Cardiac muscle cell (in vitro differentiated cells and primary cell): ENCODE data around the gene FBXO4. TPM values are rescaled to one million over a fixed set of nuclear protein-coding genes. Genes with fewer than 3 reads are reported as not detected.

Source experiments
- DNase-seq, 2 donors: peaks; one replicate each; pipeline versions ENCODE4 v3.0.0 to v3.0.0-alpha.2; 2010 to 2017; ENCODE audit warnings: low read depth in 1 of 2, low spot score in 1 of 2
- H3K27ac ChIP-seq: fragments of 200-600 bp; sonication (generic); 2 replicates; pipeline ENCODE4 v1.5.1; 2016
- H3K27me3 ChIP-seq: fragments of 200-600 bp; sonication (generic); 2 replicates; pipeline ENCODE4 v1.6.0; 2016; ENCODE audit warnings: control low read depth
- H3K36me3 ChIP-seq: fragments of 200-600 bp; sonication (generic); 2 replicates; pipeline ENCODE4 v1.5.1; 2016; ENCODE audit warnings: control low read depth
- H3K4me1 ChIP-seq: fragments of 200-600 bp; sonication (generic); 2 replicates; pipeline ENCODE4 v1.8.1; 2017; ENCODE audit warnings: low read depth, mild to moderate bottlenecking, mixed run types
- H3K4me3 ChIP-seq: fragments of 200-600 bp; sonication (generic); 2 replicates; pipeline ENCODE4 v1.5.1; 2016; ENCODE audit warnings: mild to moderate bottlenecking
- H3K9me3 ChIP-seq: fragments of 200-600 bp; sonication (generic); 2 replicates; pipeline ENCODE4 v1.5.1; 2017; ENCODE audit warnings: low read depth, mild to moderate bottlenecking, control low read depth
- polyA plus RNA-seq: library from polyadenylated mRNA; unstranded; fragments of >200 nt; fragmentation: Nextera tagmentation; extraction: Ambion mirVana; gene quantifications from 2 replicates; pipeline ENCODE4 v1.2.1, GENCODE V29; 2016
- total RNA-seq: library from RNA; depleted of rRNA; stranded (reverse); fragments of >200 nt; gene quantifications from 2 replicates; pipeline ENCODE4 v1.2.3, GENCODE V29; 2016
- TF ChIP-seq, protein P1 (sequence below): IDR thresholded peaks from 2 replicates; pipeline ENCODE4 v1.5.1; 2012; ENCODE audit warnings: low read depth, mild to moderate bottlenecking, low read length

The FBXO4 gene
- total and polyA plus RNA-seq, 2 experiments from 2014 or later = 2.1 to 7.1 TPM

DNA sequence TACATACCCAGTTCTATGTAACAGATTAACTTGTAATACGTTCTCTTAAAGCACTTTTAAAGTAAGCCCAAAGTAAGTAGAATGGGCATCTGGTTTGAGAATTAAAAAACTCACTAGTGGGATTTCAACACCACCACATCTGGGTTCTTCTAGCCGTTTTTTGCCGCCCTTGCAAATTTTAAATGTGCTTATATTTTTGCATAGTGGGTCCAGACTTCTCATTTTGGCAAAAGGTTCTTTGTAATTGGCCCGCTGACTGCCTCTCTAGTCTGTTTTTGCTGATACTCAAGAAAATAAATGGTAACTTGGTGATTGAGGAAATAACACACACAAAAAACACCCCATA is 582 bp upstream of the FBXO4 start:
- Histone ChIP-seq H3K9me3 (no peaks in the 10 kb centered on the region), H3K36me3 (peaks cover 15% of the 10 kb centered on the region), H3K4me1 (no peaks in the 10 kb centered on the region), H3K27ac (no peak overlapping the region), H3K4me3 (peak overlapping the region; percentile 49), H3K27me3 (no peaks in the 10 kb centered on the region)
- DNase-seq = no peak
- TF ChIP-seq, protein P1, sequence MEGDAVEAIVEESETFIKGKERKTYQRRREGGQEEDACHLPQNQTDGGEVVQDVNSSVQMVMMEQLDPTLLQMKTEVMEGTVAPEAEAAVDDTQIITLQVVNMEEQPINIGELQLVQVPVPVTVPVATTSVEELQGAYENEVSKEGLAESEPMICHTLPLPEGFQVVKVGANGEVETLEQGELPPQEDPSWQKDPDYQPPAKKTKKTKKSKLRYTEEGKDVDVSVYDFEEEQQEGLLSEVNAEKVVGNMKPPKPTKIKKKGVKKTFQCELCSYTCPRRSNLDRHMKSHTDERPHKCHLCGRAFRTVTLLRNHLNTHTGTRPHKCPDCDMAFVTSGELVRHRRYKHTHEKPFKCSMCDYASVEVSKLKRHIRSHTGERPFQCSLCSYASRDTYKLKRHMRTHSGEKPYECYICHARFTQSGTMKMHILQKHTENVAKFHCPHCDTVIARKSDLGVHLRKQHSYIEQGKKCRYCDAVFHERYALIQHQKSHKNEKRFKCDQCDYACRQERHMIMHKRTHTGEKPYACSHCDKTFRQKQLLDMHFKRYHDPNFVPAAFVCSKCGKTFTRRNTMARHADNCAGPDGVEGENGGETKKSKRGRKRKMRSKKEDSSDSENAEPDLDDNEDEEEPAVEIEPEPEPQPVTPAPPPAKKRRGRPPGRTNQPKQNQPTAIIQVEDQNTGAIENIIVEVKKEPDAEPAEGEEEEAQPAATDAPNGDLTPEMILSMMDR = no peak

GRCh38 chr5:41925555-41925951 is 472 bp downstream of the FBXO4 start:
- H3K27ac ChIP-seq = peak overlapping the region; percentile 11
- H3K36me3 ChIP-seq = peaks cover 5% of the 10 kb centered on the region
- H3K4me1 ChIP-seq = no peaks in the 10 kb centered on the region
- H3K9me3 ChIP-seq = no peaks in the 10 kb centered on the region
- no peaks in the 10 kb centered on the region for H3K27me3 ChIP-seq
- DNase-seq = peak in 1 of 2 donors; percentile 36
- peak overlapping the region; percentile 49 for H3K4me3 ChIP-seq
- TF ChIP-seq, protein P1 = no peak

DNA sequence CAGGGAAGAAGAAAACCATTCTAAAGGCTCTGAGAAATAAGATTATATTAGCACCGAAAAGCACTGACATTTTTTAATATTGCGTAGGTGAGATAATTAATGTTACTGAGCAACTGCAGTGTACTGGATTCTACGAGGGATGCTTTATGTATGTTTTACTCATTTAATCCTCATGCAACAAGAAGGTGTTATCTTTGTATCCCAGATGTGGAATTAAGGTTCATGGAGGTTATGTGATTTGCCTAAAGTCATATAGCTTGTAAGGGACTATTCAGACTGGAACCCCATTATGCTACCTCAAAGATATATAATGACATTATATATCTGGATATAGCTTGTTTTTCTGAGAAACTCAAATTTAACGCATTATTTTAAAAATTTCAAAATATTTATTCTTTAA is 2.5 kb downstream of the FBXO4 start:
- Histone ChIP-seq H3K36me3 (no peaks in the 10 kb centered on the region), H3K27ac (no peak overlapping the region), H3K9me3 (no peaks in the 10 kb centered on the region), H3K27me3 (no peaks in the 10 kb centered on the region), H3K4me3 (no peak overlapping the region), H3K4me1 (no peaks in the 10 kb centered on the region)
- TF ChIP-seq, protein P1 = no peak
- DNase-seq = no peak

GRCh38 chr5:41929035-41929434 is 4.0 kb downstream of the FBXO4 start:
- Histone ChIP-seq H3K9me3 (no peaks in the 10 kb centered on the region), H3K4me1 (no peaks in the 10 kb centered on the region), H3K36me3 (no peaks in the 10 kb centered on the region), H3K27ac (no peak overlapping the region), H3K27me3 (no peaks in the 10 kb centered on the region), H3K4me3 (no peak overlapping the region)
- DNase-seq = no peak
- TF ChIP-seq, protein P1 = no peak

DNA sequence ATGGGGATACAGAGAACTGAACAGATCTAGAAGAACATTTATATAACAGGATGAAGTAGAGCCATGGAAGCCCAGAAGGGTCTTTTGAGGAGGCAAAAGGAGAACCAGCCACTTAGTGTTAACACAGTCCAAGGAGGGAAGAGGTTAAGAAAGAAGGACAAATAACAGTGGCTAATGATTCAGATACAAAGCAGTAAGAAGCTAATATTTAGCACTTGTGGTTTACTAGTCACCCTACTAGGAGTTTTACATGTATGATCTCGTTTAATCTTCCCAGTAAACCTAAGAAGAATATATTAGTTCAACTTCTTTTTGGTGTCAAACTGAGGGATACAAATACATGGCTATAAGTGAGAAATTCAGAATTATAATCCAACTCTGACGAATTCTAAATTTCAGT is 7.7 kb downstream of the FBXO4 start:
- Histone ChIP-seq H3K9me3 (no peaks in the 10 kb centered on the region), H3K4me1 (peaks cover 7% of the 10 kb centered on the region), H3K27me3 (no peaks in the 10 kb centered on the region), H3K36me3 (no peaks in the 10 kb centered on the region), H3K27ac (no peak overlapping the region), H3K4me3 (no peak overlapping the region)
- DNase-seq = no peak
- TF ChIP-seq, protein P1 = no peak

GRCh38 chr5:41935544-41935943 is 10.5 kb downstream of the FBXO4 start:
- peak in 1 of 2 donors; percentile 11 for DNase-seq
- TF ChIP-seq, protein P1 = no peak

More at GRCh38 chr5:41935544-41935943, 10.5 kb downstream of the FBXO4 start:
- Histone ChIP-seq H3K4me1 (peaks cover 7% of the 10 kb centered on the region), H3K27ac (peak overlapping the region; percentile 82), H3K4me3 (no peak overlapping the region), H3K9me3 (no peaks in the 10 kb centered on the region), H3K36me3 (no peaks in the 10 kb centered on the region), H3K27me3 (no peaks in the 10 kb centered on the region)
